Heart right ventricle (tissue), 16 donors: ENCODE data around the gene DOCK9. TPM values are rescaled to one million over a fixed set of nuclear protein-coding genes. Genes with fewer than 3 reads are reported as not detected.

Experiments
- ATAC-seq, 8 donors: fragments of 200-7000 bp; cut with Tn5 transposase; one replicate each; pipeline ENCODE4 v1.9.1; 2020; ENCODE audit warnings: mild to moderate bottlenecking in 8 of 8, moderate library complexity in 8 of 8, moderate number of reproducible peaks in 1 of 8
- DNase-seq, 2 donors: peaks; one replicate each; pipeline ENCODE4 v3.0.0-alpha.2; 2020
- H3K27ac ChIP-seq, 10 donors: fragments of 200-600 bp; sonication (generic) in 2 of 10; one replicate each; pipeline versions ENCODE4 v1.5.0 to v1.8.0; 2020 to 2022; ENCODE audit warnings: mild to moderate bottlenecking in 3 of 10
- H3K27me3 ChIP-seq, 7 donors: fragments of 200-600 bp; one replicate each; pipeline ENCODE4 v1.8.0; 2021 to 2022; ENCODE audit warnings: mild to moderate bottlenecking in 2 of 7
- H3K36me3 ChIP-seq, 9 donors: fragments of 200-600 bp; sonication (generic) in 1 of 9; one replicate each; pipeline versions ENCODE4 v1.5.0 to v1.8.0; 2020 to 2022; ENCODE audit warnings: mild to moderate bottlenecking in 2 of 9
- H3K4me1 ChIP-seq, 9 donors: fragments of 200-600 bp; sonication (generic) in 1 of 9; one replicate each; pipeline versions ENCODE4 v1.5.0 to v1.8.0; 2020 to 2022; ENCODE audit warnings: mild to moderate bottlenecking in 4 of 9
- H3K4me3 ChIP-seq, 10 donors: fragments of 200-600 bp; sonication (generic) in 2 of 10; one replicate each; pipeline versions ENCODE4 v1.5.0 to v1.8.0; 2020 to 2022; ENCODE audit warnings: mild to moderate bottlenecking in 7 of 10, moderate library complexity in 2 of 10
- H3K9me3 ChIP-seq, 11 donors: fragments of 200-600 bp in 10 of 11; sonication (generic) in 2 of 11; one replicate each; pipeline versions ENCODE4 v1.5.0 to v1.8.0; 2013 to 2022; ENCODE audit warnings: mild to moderate bottlenecking in 2 of 11, control low read depth in 1 of 11, moderate library complexity in 1 of 11
- CTCF ChIP-seq, 9 donors: fragments of 200-600 bp; sonication (generic) in 2 of 9; IDR thresholded peaks; one replicate each; pipeline versions ENCODE4 v1.5.0 to v1.8.0; 2021 to 2022; ENCODE audit warnings: antibody characterized with exemption in 9 of 9, mild to moderate bottlenecking in 5 of 9, moderate library complexity in 1 of 9
- WGBS, 2 donors: extraction: QIAGEN DNeasy Blood & Tissue Kit; methylation state at CpG; one replicate each; pipeline ENCODE4 v1.1.7; 2013; ENCODE audit warnings: inconsistent platforms in 1 of 2; 5-methylcytosine and 5-hydroxymethylcytosine counted together
- intact Hi-C, 10 donors: fragments of 100-400 bp; cut with DNase I; formaldehyde crosslinking; loops; one replicate each; pipeline versions ENCODE4 v1.11.1 to v1.14.2; 2022
- polyA plus RNA-seq, 2 donors: library from polyadenylated mRNA; stranded (reverse); fragments of 200-250 nt; gene quantifications; one replicate each; pipeline ENCODE4 v1.2.3, GENCODE V29; 2013
- total RNA-seq, 10 donors: library from RNA; stranded (reverse); fragmentation: NEBNext Ultra II Directional in 3 of 10; extraction: Animal tissue kit (Norgen Biotek cat#: 25700) in 3 of 10; gene quantifications; one replicate each; pipeline versions ENCODE4 v1.2.1 to v1.2.4, GENCODE V29; 2021 to 2023
- donor health status: Arrhythmogenic right ventricular cardiomyopathy.
- donor health status: ischemic (EF 13 %, LVEDD 7.1; RV severe dilation, severe dysfunction).
- donor health status: healthy with polysubstance abuse.
- donor health status: DM: no; HTN: yes; CAD: no.
- donor health status: DM: no; HTN: no; CAD: no.
- donor health status: ischemic (EF 25% LVEDD 6.9; RV normal size, moderate dysfunction).
- donor health status: ischemic (EF 25% LVEDD 5.7; RV mildly dilated, moderate dysfunction).
- donor health status: healthy.
- donor health status: DM: yes; HTN: yes; CAD: no.
- donor health status: Ischemic cardiomyopathy.
- donor health status: ischemic (EF 35%, LVEDD 5.7; RV mildly dilated, moderate dysfunction).
- donor health status: nonischemic (EF 11% LVEDD 7.7; RV severe dilation, severe dysfunction).
- donor health status: DM: yes; HTN: yes; CAD: no.
- donor health status: PGD.
- donor health status: ischemic (EF 29% LVEDD 5.4; RV normal size, mild dysfunction).
- donor health status: nonischemic (EF 23%, LVEDD 6.1; RV moderate dilation, normal function).

Gene DOCK9
- total and polyA plus RNA-seq, 12 donors = 31.6 to 73.7 (median 43.4) TPM

GRCh38 chr13:98893371-98893770, 84.5 kb downstream of the DOCK9 start:
- no peak for DNase-seq
- intact Hi-C loops = loop anchor here in 5 of 10 donors (5.0 to 10.0 kb wide), 3 partner anchors 81 to 144 kb away; partner anchors contain the start of gene DOCK9 (in 1 of the 5)
- WGBS, 2 donors = 67 to 71% methylated on average over 5 of the region's 5 CpGs
- peaks cover 0 to 57% (median 22%) of the 10 kb centered on the region in 9 donors for H3K4me1 ChIP-seq
- no peak overlapping the region for H3K4me3 ChIP-seq
- no peaks in the 10 kb centered on the region for H3K9me3 ChIP-seq
- peak overlapping the region in 2 of 10 donors; percentile 22 to 32 for H3K27ac ChIP-seq
- peaks cover 0 to 85% (median 15%) of the 10 kb centered on the region in 9 donors for H3K36me3 ChIP-seq
- no peak for ATAC-seq
- H3K27me3 ChIP-seq = no peaks in the 10 kb centered on the region
- TF ChIP-seq CTCF (IDR thresholded peaks at IDR 0.05) = no peak

- H3K4me3 ChIP-seq = no peak overlapping the region
- H3K27me3 ChIP-seq = no peaks in the 10 kb centered on the region
- whole genome bisulfite sequencing, 2 donors = 71 to 75% methylated on average over 5 of the region's 5 CpGs
- H3K36me3 ChIP-seq = peaks cover 0 to 85% (median 16%) of the 10 kb centered on the region in 9 donors
- peak overlapping the region in 1 of 10 donors; percentile 32 for H3K27ac ChIP-seq
- peaks cover 0 to 57% (median 22%) of the 10 kb centered on the region in 9 donors for H3K4me1 ChIP-seq
- DNase-seq = no peak
- no peaks in the 10 kb centered on the region for H3K9me3 ChIP-seq
- ATAC-seq = no peak
- intact Hi-C loops = loop anchor here in 5 of 10 donors (5.0 to 10.0 kb wide), 3 partner anchors 82 to 144 kb away; partner anchors contain the start of gene DOCK9 (in 1 of the 5)
- TF ChIP-seq CTCF (IDR thresholded peaks at IDR 0.05) = no peak
Observed at GRCh38 chr13:98892821-98893220, 85.0 kb downstream of the DOCK9 start.

- intact Hi-C loops = loop anchor here in 5 of 10 donors (5.0 to 10.0 kb wide), 3 partner anchors 83 to 145 kb away; partner anchors contain the start of gene DOCK9 (in 1 of the 5)
- no peak for ATAC-seq
- H3K36me3 ChIP-seq = peaks cover 0 to 85% (median 12%) of the 10 kb centered on the region in 9 donors
Observed at GRCh38 chr13:98892077-98892476, 85.8 kb downstream of the DOCK9 start.

GRCh38 chr13:98890925-98891324, 86.9 kb downstream of the DOCK9 start:
- no peaks in the 10 kb centered on the region for H3K27me3 ChIP-seq
- no peaks in the 10 kb centered on the region for H3K9me3 ChIP-seq
- peaks cover 0 to 85% (median 17%) of the 10 kb centered on the region in 9 donors for H3K36me3 ChIP-seq
- H3K4me3 ChIP-seq = no peak overlapping the region
- 69 to 76% methylated on average over 5 of the region's 5 CpGs for WGBS, 2 donors
- no peak for TF ChIP-seq CTCF (IDR thresholded peaks at IDR 0.05)
- H3K4me1 ChIP-seq = peaks cover 0 to 49% (median 22%) of the 10 kb centered on the region in 9 donors
- ATAC-seq (peak in 2 of 8 donors; percentile 35 to 51), DNase-seq (no peak)
- intact Hi-C loops = loop anchor here in 5 of 10 donors (5.0 to 10.0 kb wide), 3 partner anchors 84 to 146 kb away; partner anchors contain the start of gene DOCK9 (in 1 of the 5)
- H3K27ac ChIP-seq = no peak overlapping the region

More at GRCh38 chr13:98892077-98892476, 85.8 kb downstream of the DOCK9 start:
- H3K4me3 ChIP-seq = no peak overlapping the region
- no peak for TF ChIP-seq CTCF (IDR thresholded peaks at IDR 0.05)
- 57 to 60% methylated on average over 3 of the region's 3 CpGs for WGBS, 2 donors
- DNase-seq = no peak
- H3K9me3 ChIP-seq = no peaks in the 10 kb centered on the region
- no peak overlapping the region for H3K27ac ChIP-seq
- no peaks in the 10 kb centered on the region for H3K27me3 ChIP-seq
- H3K4me1 ChIP-seq = peaks cover 0 to 51% (median 22%) of the 10 kb centered on the region in 9 donors
